ENCODE measurements around the gene IGSF23. TPM values are rescaled to one million over a fixed set of nuclear protein-coding genes. Genes with fewer than 3 reads are reported as not detected.

IGSF23 gene
- total RNA-seq, 1 experiment from 2014 or later: not detected

DNA sequence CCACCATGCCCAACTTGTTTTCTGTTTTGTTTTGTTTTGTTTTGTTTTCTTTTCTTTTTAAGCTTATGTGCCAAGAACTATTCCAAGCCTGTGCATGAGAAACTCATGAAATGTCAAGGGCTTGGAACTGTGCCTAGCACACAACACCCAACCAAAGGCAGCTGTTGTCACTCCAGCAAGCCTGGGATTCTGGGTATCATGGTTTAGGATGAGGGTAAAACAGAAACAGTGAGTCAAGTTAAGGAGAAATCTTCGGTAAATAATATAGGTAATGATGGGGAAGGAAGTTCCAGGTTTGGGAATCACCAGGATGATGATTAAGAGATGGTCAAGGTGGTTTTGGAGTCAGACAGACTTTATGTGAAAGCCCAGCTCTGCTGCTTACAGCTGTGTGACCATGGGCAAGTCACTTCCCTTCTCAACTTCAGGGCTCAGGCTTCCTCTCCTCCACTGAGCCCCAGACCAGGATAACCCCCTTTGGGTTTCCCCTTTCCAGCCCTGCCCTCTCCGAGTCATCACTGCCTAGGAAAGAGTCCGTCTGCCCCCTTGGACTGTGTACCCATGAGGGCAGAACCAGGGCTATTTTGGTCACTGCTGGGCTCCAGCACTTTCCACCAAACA is 35.4 kb downstream of the IGSF23 start:
- no peak overlapping the region for H3K27ac ChIP-seq (ENCODE audit: insufficient read length, low read depth, low read length)
- Mint-ChIP-seq H3K4me1 (peaks cover 0 to 7% of the 10 kb centered on the region in 2 experiments; a peak in 2 of 4 replicates), H3K27ac (no peak overlapping the region), H3K9me3 (no peaks in the 10 kb centered on the region), H3K36me3 (ENCODE audit: insufficient read depth in 1 of 3, low read depth in 3 of 3) (peaks cover 25 to 60% (median 33%) of the 10 kb centered on the region in 3 experiments; a peak in 6 of 7 replicates), H3K4me3 (no peak overlapping the region), H3K27me3 (ENCODE audit: low read depth) (no peaks in the 10 kb centered on the region)
- TF ChIP-seq, protein P1, sequence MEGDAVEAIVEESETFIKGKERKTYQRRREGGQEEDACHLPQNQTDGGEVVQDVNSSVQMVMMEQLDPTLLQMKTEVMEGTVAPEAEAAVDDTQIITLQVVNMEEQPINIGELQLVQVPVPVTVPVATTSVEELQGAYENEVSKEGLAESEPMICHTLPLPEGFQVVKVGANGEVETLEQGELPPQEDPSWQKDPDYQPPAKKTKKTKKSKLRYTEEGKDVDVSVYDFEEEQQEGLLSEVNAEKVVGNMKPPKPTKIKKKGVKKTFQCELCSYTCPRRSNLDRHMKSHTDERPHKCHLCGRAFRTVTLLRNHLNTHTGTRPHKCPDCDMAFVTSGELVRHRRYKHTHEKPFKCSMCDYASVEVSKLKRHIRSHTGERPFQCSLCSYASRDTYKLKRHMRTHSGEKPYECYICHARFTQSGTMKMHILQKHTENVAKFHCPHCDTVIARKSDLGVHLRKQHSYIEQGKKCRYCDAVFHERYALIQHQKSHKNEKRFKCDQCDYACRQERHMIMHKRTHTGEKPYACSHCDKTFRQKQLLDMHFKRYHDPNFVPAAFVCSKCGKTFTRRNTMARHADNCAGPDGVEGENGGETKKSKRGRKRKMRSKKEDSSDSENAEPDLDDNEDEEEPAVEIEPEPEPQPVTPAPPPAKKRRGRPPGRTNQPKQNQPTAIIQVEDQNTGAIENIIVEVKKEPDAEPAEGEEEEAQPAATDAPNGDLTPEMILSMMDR (conservative IDR thresholded peaks at IDR 0.05): no peak
- H2BK5ac ChIP-seq (ENCODE audit: insufficient read length, low read length): no peak overlapping the region
- H3K4me2 ChIP-seq (ENCODE audit: insufficient read depth, insufficient read length, low read length): no peak overlapping the region
- no peaks in the 10 kb centered on the region for H4K20me1 ChIP-seq (ENCODE audit: control insufficient read depth, insufficient read depth, insufficient read length)
- H2AK5ac ChIP-seq (ENCODE audit: insufficient read length, low read length): no peak overlapping the region
- no peak overlapping the region for H4K5ac ChIP-seq (ENCODE audit: insufficient read length, low read depth, low read length)
- WGBS (ENCODE audit: extremely low coverage, insufficient read length, low lambda C conversion rate): no CpG with 5 or more reads among the region's 3 CpGs
- H3T11ph ChIP-seq (ENCODE audit: low read length): no peak overlapping the region
- no peak overlapping the region for H3K14ac ChIP-seq (ENCODE audit: insufficient read depth, low read length)
- H3K18ac ChIP-seq (ENCODE audit: insufficient read length, low read depth, low read length): no peak overlapping the region
- H3K4ac ChIP-seq (ENCODE audit: low read depth, low read length): no peak overlapping the region
- no peak overlapping the region for H2AFZ ChIP-seq (ENCODE audit: low read length)
- H3K9ac ChIP-seq (ENCODE audit: extremely low read depth, insufficient read length, low read length): no peak overlapping the region
- H3K23me2 ChIP-seq (ENCODE audit: insufficient read length, low read depth, low read length, poor library complexity, severe bottlenecking): no peaks in the 10 kb centered on the region
- H3K9me3 ChIP-seq (ENCODE audit: control insufficient read depth, low read depth, low read length): no peaks in the 10 kb centered on the region
- no peak overlapping the region for H2BK15ac ChIP-seq (ENCODE audit: low read depth, low read length)
- H2BK12ac ChIP-seq (ENCODE audit: insufficient read length, low read depth, low read length): no peak overlapping the region
- no peaks in the 10 kb centered on the region for H3K4me1 ChIP-seq (ENCODE audit: insufficient read depth, low read length)
- H4K91ac ChIP-seq (ENCODE audit: insufficient read length, low read depth, low read length): no peak overlapping the region
- no peaks in the 10 kb centered on the region for H3K79me2 ChIP-seq (ENCODE audit: insufficient read depth, low read length)
- H3K79me1 ChIP-seq (ENCODE audit: insufficient read depth, low read depth, low read length, poor library complexity, severe bottlenecking): no peaks in the 10 kb centered on the region
- H3K56ac ChIP-seq (ENCODE audit: insufficient read length, low read depth, low read length): no peak overlapping the region
- no peak overlapping the region for H2BK120ac ChIP-seq (ENCODE audit: low read depth, low read length, poor library complexity, severe bottlenecking)
- no peak overlapping the region for H3K23ac ChIP-seq (ENCODE audit: insufficient read length, low read depth, low read length)
- no peak overlapping the region for H2BK20ac ChIP-seq (ENCODE audit: low read depth, low read length, poor library complexity, severe bottlenecking)
- H3K27me3 ChIP-seq (ENCODE audit: insufficient read depth, low read length): no peaks in the 10 kb centered on the region
- H4K8ac ChIP-seq (replicated peaks; ENCODE audit: insufficient read length, low read depth, low read length): no peak overlapping the region
- DNase-seq: no peak

Measured in H9 (cell line).